ENCODE data around the gene NLRC5.

The NLRC5 gene

DNA sequence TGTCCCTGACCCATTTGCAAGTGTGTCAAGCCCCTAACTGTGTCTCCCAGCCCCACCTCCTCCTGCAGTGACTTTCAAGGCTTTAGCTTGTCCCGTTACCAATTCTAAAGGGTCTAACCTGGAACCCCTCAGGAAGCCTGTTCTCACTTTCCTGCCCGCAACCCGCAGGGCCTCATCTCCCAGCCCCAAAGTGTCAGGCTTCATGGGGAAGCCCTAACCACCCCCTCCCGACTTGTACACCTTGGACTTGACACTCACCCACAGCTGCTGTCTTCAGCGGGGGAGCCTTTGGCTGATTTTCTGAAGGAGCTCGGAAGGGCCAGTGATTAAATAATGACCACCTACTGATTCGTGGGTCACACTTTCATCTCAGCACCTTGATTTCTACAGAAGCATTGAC lies 33.1 kb downstream of the NLRC5 start:
- TF ChIP-seq FOXP2 (optimal IDR thresholded peaks at IDR 0.05; ENCODE audit: borderline replicate concordance, extremely low read depth, extremely low read length, insufficient read depth) (no peak), REST (IDR thresholded peaks at IDR 0.05; ENCODE audit: insufficient read depth in 1 of 2, low read depth in 2 of 2, low read length in 2 of 2) (no peak), SIN3A (IDR thresholded peaks at IDR 0.05; ENCODE audit: borderline replicate concordance, insufficient read depth, low read length) (no peak), POLR2AphosphoS5 (IDR thresholded peaks at IDR 0.05; ENCODE audit: low read depth, low read length) (no peak), TAF1 (IDR thresholded peaks at IDR 0.05; ENCODE audit: borderline replicate concordance, insufficient read depth, low read length) (no peak)

GRCh38 chr16:57023541-57024249 lies 34.3 kb downstream of the NLRC5 start:
- no peak for TF ChIP-seq TAF1 (IDR thresholded peaks at IDR 0.05; ENCODE audit: borderline replicate concordance, insufficient read depth, low read length)
- no peak for TF ChIP-seq FOXP2 (optimal IDR thresholded peaks at IDR 0.05; ENCODE audit: borderline replicate concordance, extremely low read depth, extremely low read length, insufficient read depth)
- no peak for TF ChIP-seq POLR2AphosphoS5 (IDR thresholded peaks at IDR 0.05; ENCODE audit: low read depth, low read length)

- TF ChIP-seq POLR2AphosphoS5 (IDR thresholded peaks at IDR 0.05; ENCODE audit: low read depth, low read length) (no peak), TAF1 (IDR thresholded peaks at IDR 0.05; ENCODE audit: borderline replicate concordance, insufficient read depth, low read length) (no peak), FOXP2 (optimal IDR thresholded peaks at IDR 0.05; ENCODE audit: borderline replicate concordance, extremely low read depth, extremely low read length, insufficient read depth) (no peak), REST (IDR thresholded peaks at IDR 0.05; ENCODE audit: insufficient read depth in 1 of 2, low read depth in 2 of 2, low read length in 2 of 2) (no peak), SIN3A (IDR thresholded peaks at IDR 0.05; ENCODE audit: borderline replicate concordance, insufficient read depth, low read length) (no peak)
Observed at GRCh38 chr16:57024894-57025680, 35.7 kb downstream of the NLRC5 start.

- no peak for TF ChIP-seq TAF1 (IDR thresholded peaks at IDR 0.05; ENCODE audit: borderline replicate concordance, insufficient read depth, low read length)
- TF ChIP-seq REST (IDR thresholded peaks at IDR 0.05; ENCODE audit: insufficient read depth in 1 of 2, low read depth in 2 of 2, low read length in 2 of 2), result no peak
- TF ChIP-seq FOXP2 (optimal IDR thresholded peaks at IDR 0.05; ENCODE audit: borderline replicate concordance, extremely low read depth, extremely low read length, insufficient read depth), result no peak
- no peak for TF ChIP-seq SIN3A (IDR thresholded peaks at IDR 0.05; ENCODE audit: borderline replicate concordance, insufficient read depth, low read length)
- no peak for TF ChIP-seq POLR2AphosphoS5 (IDR thresholded peaks at IDR 0.05; ENCODE audit: low read depth, low read length)
Observed at GRCh38 chr16:57025941-57026777, 36.8 kb downstream of the NLRC5 start.

- TF ChIP-seq REST (IDR thresholded peaks at IDR 0.05; ENCODE audit: insufficient read depth in 1 of 2, low read depth in 2 of 2, low read length in 2 of 2) (no peak), SIN3A (IDR thresholded peaks at IDR 0.05; ENCODE audit: borderline replicate concordance, insufficient read depth, low read length) (no peak), POLR2AphosphoS5 (IDR thresholded peaks at IDR 0.05; ENCODE audit: low read depth, low read length) (no peak), FOXP2 (optimal IDR thresholded peaks at IDR 0.05; ENCODE audit: borderline replicate concordance, extremely low read depth, extremely low read length, insufficient read depth) (no peak)
Observed at GRCh38 chr16:57026778-57027062, 37.4 kb downstream of the NLRC5 start.
